CD4-positive, alpha-beta T cell treated with Interleukin-10 for 1 hour (primary cell): ENCODE results near the gene CD8B.
"Not testable (repeated sequence)": the region's sequence is repeated elsewhere in the genome, so short reads cannot be mapped to it uniquely, and the experiment has no call there.

Experiments used
- DNase-seq: peaks from one replicate; pipeline ENCODE4 v3.0.0-alpha.2; 2020

The CD8B gene

GRCh38 chr2:86861628-86862379 lies at the start of gene CD8B:
TSS of gene CD8B (minus strand) at chr2:86861886. CDS start at chr2:86861865, 21 bp downstream.
- peak; percentile 26 for DNase-seq

GRCh38 chr2:86905868-86906267 lies 44.2 kb upstream of the CD8B start:
- DNase-seq: not testable (repeated sequence)

- DNase-seq: not testable (repeated sequence)
These were observed 39.0 kb upstream of the CD8B start for GRCh38 chr2:86900687-86901086.

GRCh38 chr2:86886026-86886425 lies 24.3 kb upstream of the CD8B start:
- not testable (repeated sequence) for DNase-seq

- not testable (repeated sequence) for DNase-seq
These were observed 21.2 kb upstream of the CD8B start for GRCh38 chr2:86882865-86883264.

- DNase-seq: not testable (repeated sequence)
These were observed 20.5 kb upstream of the CD8B start for GRCh38 chr2:86882118-86882665.

GRCh38 chr2:86878986-86879385 lies 17.3 kb upstream of the CD8B start:
- not testable (repeated sequence) for DNase-seq

- DNase-seq: not testable (repeated sequence)
These were observed 9.3 kb upstream of the CD8B start for GRCh38 chr2:86870941-86871340.

- not testable (repeated sequence) for DNase-seq
These were observed 7.3 kb upstream of the CD8B start for GRCh38 chr2:86868895-86869468.

GRCh38 chr2:86862380-86862703 lies 656 bp upstream of the CD8B start:
- DNase-seq: not testable (repeated sequence)

GRCh38 chr2:86861175-86861574 lies 511 bp downstream of the CD8B start:
- not testable (repeated sequence) for DNase-seq

GRCh38 chr2:86860573-86860972 lies 1.1 kb downstream of the CD8B start:
- DNase-seq: peak; percentile 12

GRCh38 chr2:86857688-86858087 lies 4.0 kb downstream of the CD8B start:
- not testable (repeated sequence) for DNase-seq

GRCh38 chr2:86856498-86856897 lies 5.2 kb downstream of the CD8B start:
- DNase-seq: not testable (repeated sequence)

- DNase-seq: not testable (repeated sequence)
These were observed 5.7 kb downstream of the CD8B start for GRCh38 chr2:86855981-86856380.

GRCh38 chr2:86851581-86851980 lies 10.1 kb downstream of the CD8B start:
- not testable (repeated sequence) for DNase-seq

- not testable (repeated sequence) for DNase-seq
These were observed 19.0 kb downstream of the CD8B start for GRCh38 chr2:86842607-86843234.

GRCh38 chr2:86841330-86841729 lies 20.4 kb downstream of the CD8B start:
- not testable (repeated sequence) for DNase-seq

- DNase-seq: not testable (repeated sequence)
These were observed 21.7 kb downstream of the CD8B start for GRCh38 chr2:86839871-86840548.

- DNase-seq: not testable (repeated sequence)
These were observed 22.2 kb downstream of the CD8B start for GRCh38 chr2:86839455-86839854.

- DNase-seq: not testable (repeated sequence)
These were observed 24.0 kb downstream of the CD8B start for GRCh38 chr2:86837714-86838113.

- peak; percentile 47 for DNase-seq
These were observed 24.6 kb downstream of the CD8B start for GRCh38 chr2:86836915-86837695.
